Heart left ventricle (tissue), 13 donors: ENCODE measurements around the gene A3GALT2.

ENCODE experiments used
- POLR2A ChIP-seq, 2 donors: fragments of 450-650 bp; IDR thresholded peaks; one replicate each; pipeline ENCODE4 v1.6.1; 2017; ENCODE audit warnings: antibody characterized with exemption in 2 of 2, mild to moderate bottlenecking in 2 of 2, moderate library complexity in 2 of 2
- TF ChIP-seq, protein P1 (sequence below), 12 donors: fragments of 200-600 bp; sonication (generic) in 4 of 12; IDR thresholded peaks; one replicate each; pipeline versions ENCODE4 v1.5.0 to v1.8.0; 2018 to 2022; ENCODE audit warnings: antibody characterized with exemption in 12 of 12, mild to moderate bottlenecking in 5 of 12
- donor health status: ischemic (EF 13 %, LVEDD 7.1; RV severe dilation, severe dysfunction).
- donor health status: DM: no; HTN: yes; CAD: no.
- donor health status: DM: no; HTN: no; CAD: no.
- donor health status: ischemic (EF 25% LVEDD 6.9; RV normal size, moderate dysfunction).
- donor health status: ischemic (EF 25% LVEDD 5.7; RV mildly dilated, moderate dysfunction).
- donor health status: ischemic (EF 35%, LVEDD 5.7; RV mildly dilated, moderate dysfunction).
- donor health status: nonischemic (EF 11% LVEDD 7.7; RV severe dilation, severe dysfunction).
- donor health status: DM: yes; HTN: yes; CAD: no.
- donor health status: PGD.
- donor health status: ischemic (EF 29% LVEDD 5.4; RV normal size, mild dysfunction).
- donor health status: nonischemic (EF 23%, LVEDD 6.1; RV moderate dilation, normal function).

DNA sequence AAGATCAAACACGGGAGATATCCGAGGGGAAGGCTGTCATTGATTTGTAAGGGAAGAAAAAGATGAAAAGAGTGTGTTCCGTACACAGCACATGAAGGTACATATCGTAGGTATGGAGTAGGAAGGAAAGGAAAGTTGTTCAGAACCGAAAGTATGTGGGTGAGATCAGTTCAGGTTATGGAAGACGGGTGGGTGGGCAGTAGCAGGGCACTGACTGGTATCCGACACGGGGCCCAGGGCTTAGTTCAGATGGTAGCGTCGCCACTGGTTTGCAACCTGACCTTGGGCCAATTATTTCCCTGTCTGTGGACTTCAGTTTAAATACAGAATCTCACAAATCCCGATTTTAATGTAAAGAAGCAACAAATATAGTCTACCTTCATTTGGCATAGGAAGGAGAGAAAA is 27.8 kb upstream of the A3GALT2 start:
- TF ChIP-seq, protein P1, sequence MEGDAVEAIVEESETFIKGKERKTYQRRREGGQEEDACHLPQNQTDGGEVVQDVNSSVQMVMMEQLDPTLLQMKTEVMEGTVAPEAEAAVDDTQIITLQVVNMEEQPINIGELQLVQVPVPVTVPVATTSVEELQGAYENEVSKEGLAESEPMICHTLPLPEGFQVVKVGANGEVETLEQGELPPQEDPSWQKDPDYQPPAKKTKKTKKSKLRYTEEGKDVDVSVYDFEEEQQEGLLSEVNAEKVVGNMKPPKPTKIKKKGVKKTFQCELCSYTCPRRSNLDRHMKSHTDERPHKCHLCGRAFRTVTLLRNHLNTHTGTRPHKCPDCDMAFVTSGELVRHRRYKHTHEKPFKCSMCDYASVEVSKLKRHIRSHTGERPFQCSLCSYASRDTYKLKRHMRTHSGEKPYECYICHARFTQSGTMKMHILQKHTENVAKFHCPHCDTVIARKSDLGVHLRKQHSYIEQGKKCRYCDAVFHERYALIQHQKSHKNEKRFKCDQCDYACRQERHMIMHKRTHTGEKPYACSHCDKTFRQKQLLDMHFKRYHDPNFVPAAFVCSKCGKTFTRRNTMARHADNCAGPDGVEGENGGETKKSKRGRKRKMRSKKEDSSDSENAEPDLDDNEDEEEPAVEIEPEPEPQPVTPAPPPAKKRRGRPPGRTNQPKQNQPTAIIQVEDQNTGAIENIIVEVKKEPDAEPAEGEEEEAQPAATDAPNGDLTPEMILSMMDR (IDR thresholded peaks at IDR 0.05) = no peak
- no peak for TF ChIP-seq POLR2A (IDR thresholded peaks at IDR 0.05)
